Measurements from ENCODE around the gene VPS9D1.

GRCh38 chr16:89759746-89760340, 39.1 kb upstream of the VPS9D1 start:
- no peak for TF ChIP-seq CTCF (IDR thresholded peaks at IDR 0.05)
- no peak for TF ChIP-seq EZH2 (IDR thresholded peaks at IDR 0.05)
- TF ChIP-seq EZH2phosphoT487 (IDR thresholded peaks at IDR 0.05), result no peak
